GM12891 (cell line): ENCODE data around the gene STX12.

ENCODE experiments used
- POLR2A ChIP-seq: IDR thresholded peaks from 2 replicates; pipeline ENCODE4 v1.6.1; 2011; ENCODE audit warnings: low read depth, low read length, control low read depth
- POLR2AphosphoS5 ChIP-seq: IDR thresholded peaks from 2 replicates; pipeline ENCODE4 v1.6.1; 2011; ENCODE audit warnings: low read depth, low read length, control low read depth

DNA sequence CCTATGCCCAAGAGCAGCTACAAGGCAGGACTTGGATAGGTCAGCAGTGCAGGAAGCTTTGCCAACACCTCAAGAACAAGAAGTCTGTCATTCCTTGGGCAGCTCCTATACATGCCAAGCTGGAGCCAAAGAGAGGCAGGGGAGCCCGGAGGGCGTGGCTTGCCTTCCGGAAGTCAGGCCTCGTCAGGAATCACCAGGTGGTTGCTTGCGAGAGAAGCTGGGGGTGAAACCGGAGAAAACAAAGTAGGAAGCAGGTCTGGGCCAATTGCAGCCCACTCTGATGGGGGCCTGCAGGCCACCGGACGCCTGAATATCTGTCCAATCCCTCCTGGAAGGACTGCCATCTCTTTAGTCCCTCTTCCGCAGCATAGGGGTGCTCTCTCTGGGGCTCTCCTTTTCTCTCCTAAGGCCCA is 48.1 kb upstream of the STX12 start:
- no peak for TF ChIP-seq POLR2AphosphoS5
- TF ChIP-seq POLR2A, result no peak
